Nephron (organoid): ENCODE data around the gene SEMA5A.

ENCODE experiments used
- H3K27ac Mint-ChIP-seq, 3 experiments: 2 replicates each; pipeline ENCODE4 v1.8.0; 2020; ENCODE audit warnings: mixed read lengths in 3 of 3, mild to moderate bottlenecking in 2 of 3, moderate library complexity in 1 of 3
- H3K27me3 Mint-ChIP-seq: 2 replicates; pipeline ENCODE4 v1.8.0; 2021; ENCODE audit warnings: low read depth, mild to moderate bottlenecking, moderate library complexity, mixed read lengths
- H3K36me3 Mint-ChIP-seq: 2 replicates; pipeline ENCODE4 v1.8.0; 2020; ENCODE audit warnings: low read depth, mixed read lengths
- H3K4me1 Mint-ChIP-seq: 2 replicates; pipeline ENCODE4 v1.8.0; 2020; ENCODE audit warnings: mixed read lengths
- H3K4me3 Mint-ChIP-seq, 3 experiments: 2 replicates each; pipeline ENCODE4 v1.8.0; 2020; ENCODE audit warnings: mild to moderate bottlenecking in 3 of 3, mixed read lengths in 3 of 3, moderate library complexity in 2 of 3
- H3K9me3 Mint-ChIP-seq: 2 replicates; pipeline ENCODE4 v1.8.0; 2020; ENCODE audit warnings: mixed read lengths
- TF ChIP-seq, protein P1 (sequence below), 3 experiments: fragments of 200-600 bp; sonication (generic); IDR thresholded peaks; one replicate each; pipeline ENCODE4 v1.5.0; 2021; ENCODE audit warnings: antibody characterized with exemption in 3 of 3; ENCODE audit not compliant: unreplicated experiment in 3 of 3

SEMA5A gene

DNA sequence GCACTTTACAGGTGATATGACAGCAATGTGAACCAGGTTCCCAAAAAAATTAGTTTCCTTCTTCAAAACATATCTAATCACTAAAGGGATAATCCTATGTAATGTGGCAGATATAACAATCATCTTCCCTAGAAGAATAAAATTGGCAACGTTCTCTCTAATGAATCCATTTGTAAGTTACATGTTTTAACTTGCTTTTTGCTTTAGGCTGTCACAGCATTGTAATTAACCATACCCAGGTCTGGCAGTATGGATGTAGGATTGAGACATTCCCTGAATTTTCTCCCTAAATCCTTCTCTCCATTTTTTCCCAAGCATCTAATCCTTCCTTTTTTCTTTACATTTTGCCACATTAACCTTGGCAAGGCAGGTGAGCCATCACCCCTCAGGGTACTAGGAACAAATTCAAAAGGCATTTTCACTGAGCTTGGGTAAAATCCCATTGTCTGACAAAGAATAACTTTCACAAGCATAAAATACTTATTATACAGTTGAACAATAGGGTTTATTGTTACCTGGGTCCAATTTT is 548.3 kb downstream of the SEMA5A start:
- H3K4me3 Mint-ChIP-seq = no peak overlapping the region
- H3K4me1 Mint-ChIP-seq = no peaks in the 10 kb centered on the region
- no peaks in the 10 kb centered on the region for H3K27me3 Mint-ChIP-seq
- peaks cover 3% of the 10 kb centered on the region for H3K9me3 Mint-ChIP-seq
- TF ChIP-seq, protein P1, sequence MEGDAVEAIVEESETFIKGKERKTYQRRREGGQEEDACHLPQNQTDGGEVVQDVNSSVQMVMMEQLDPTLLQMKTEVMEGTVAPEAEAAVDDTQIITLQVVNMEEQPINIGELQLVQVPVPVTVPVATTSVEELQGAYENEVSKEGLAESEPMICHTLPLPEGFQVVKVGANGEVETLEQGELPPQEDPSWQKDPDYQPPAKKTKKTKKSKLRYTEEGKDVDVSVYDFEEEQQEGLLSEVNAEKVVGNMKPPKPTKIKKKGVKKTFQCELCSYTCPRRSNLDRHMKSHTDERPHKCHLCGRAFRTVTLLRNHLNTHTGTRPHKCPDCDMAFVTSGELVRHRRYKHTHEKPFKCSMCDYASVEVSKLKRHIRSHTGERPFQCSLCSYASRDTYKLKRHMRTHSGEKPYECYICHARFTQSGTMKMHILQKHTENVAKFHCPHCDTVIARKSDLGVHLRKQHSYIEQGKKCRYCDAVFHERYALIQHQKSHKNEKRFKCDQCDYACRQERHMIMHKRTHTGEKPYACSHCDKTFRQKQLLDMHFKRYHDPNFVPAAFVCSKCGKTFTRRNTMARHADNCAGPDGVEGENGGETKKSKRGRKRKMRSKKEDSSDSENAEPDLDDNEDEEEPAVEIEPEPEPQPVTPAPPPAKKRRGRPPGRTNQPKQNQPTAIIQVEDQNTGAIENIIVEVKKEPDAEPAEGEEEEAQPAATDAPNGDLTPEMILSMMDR (IDR thresholded peaks at IDR 0.05; ENCODE audit: unreplicated experiment in 3 of 3) = no peak
- no peak overlapping the region for H3K27ac Mint-ChIP-seq
- no peaks in the 10 kb centered on the region for H3K36me3 Mint-ChIP-seq

DNA sequence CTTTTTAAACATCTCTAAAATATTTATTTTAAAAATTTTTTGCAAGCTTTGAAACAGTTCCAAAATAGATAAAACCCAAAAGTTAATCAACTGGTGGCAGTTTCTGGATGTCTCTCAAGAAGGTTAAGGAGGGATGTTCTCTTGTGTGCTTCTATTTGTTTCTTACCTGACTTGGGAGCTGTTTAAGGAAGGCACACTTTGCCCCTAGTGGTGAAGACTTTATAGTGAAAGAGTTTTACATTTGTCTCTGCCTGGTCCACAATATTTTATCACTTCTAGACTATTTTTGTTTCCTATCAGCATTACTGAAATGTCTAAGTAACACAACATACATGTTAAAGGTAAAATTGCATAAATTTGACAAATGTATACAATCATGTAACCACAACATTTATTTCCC is 552.8 kb downstream of the SEMA5A start:
- Mint-ChIP-seq H3K4me3 (no peak overlapping the region), H3K36me3 (no peaks in the 10 kb centered on the region), H3K9me3 (peaks cover 3% of the 10 kb centered on the region), H3K27ac (no peak overlapping the region), H3K4me1 (no peaks in the 10 kb centered on the region), H3K27me3 (no peaks in the 10 kb centered on the region)
- TF ChIP-seq, protein P1 (IDR thresholded peaks at IDR 0.05; ENCODE audit: unreplicated experiment in 3 of 3) = peak in 2 of 3 experiments; percentile 30 to 50
